ENCODE measurements around the gene EPHB4.

The EPHB4 gene

GRCh38 chr7:100836812-100837098 lies 9.4 kb upstream of the EPHB4 start:
- no peaks in the 10 kb centered on the region for H3K4me1 ChIP-seq (ENCODE audit: low read depth, poor library complexity, severe bottlenecking)
- H3K4me3 ChIP-seq (IDR thresholded peaks at IDR 0.05; ENCODE audit: insufficient read depth, low read depth, low read length): no peak overlapping the region
- TF ChIP-seq CTCF (conservative IDR thresholded peaks at IDR 0.05; ENCODE audit: low read depth, low read length): no peak
- 0 out of 2 replicates have a peak overlapping the region, but pooled peaks have one; percentile 12 for H3K4me2 ChIP-seq
- no peaks in the 10 kb centered on the region for H4K20me1 ChIP-seq (ENCODE audit: insufficient read depth)
- H2AFZ ChIP-seq (ENCODE audit: low read depth): peak overlapping the region; percentile 76
- H3K27me3 ChIP-seq (ENCODE audit: insufficient read depth, low read depth): peaks cover 12% of the 10 kb centered on the region; the same call in 1 of the 2 replicates
- no peaks in the 10 kb centered on the region for H3K79me2 ChIP-seq (ENCODE audit: insufficient read depth, low read depth)
- H3K27ac ChIP-seq: no peak overlapping the region
- no peak overlapping the region for H3K9ac ChIP-seq
- H3K36me3 ChIP-seq (ENCODE audit: insufficient read depth): no peaks in the 10 kb centered on the region

GRCh38 chr7:100835903-100836811 lies 8.8 kb upstream of the EPHB4 start:
- Histone ChIP-seq H3K9ac (no peak overlapping the region), H2AFZ (ENCODE audit: low read depth) (no peak overlapping the region), H3K4me3 (IDR thresholded peaks at IDR 0.05; ENCODE audit: insufficient read depth, low read depth, low read length) (no peak overlapping the region), H4K20me1 (ENCODE audit: insufficient read depth) (no peaks in the 10 kb centered on the region), H3K4me2 (no peak overlapping the region), H3K27me3 (ENCODE audit: insufficient read depth, low read depth) (peaks cover 17% of the 10 kb centered on the region; the same call in 1 of the 2 replicates), H3K36me3 (ENCODE audit: insufficient read depth) (no peaks in the 10 kb centered on the region), H3K79me2 (ENCODE audit: insufficient read depth, low read depth) (no peaks in the 10 kb centered on the region), H3K4me1 (ENCODE audit: low read depth, poor library complexity, severe bottlenecking) (no peaks in the 10 kb centered on the region), H3K27ac (no peak overlapping the region)
- no peak for TF ChIP-seq CTCF (conservative IDR thresholded peaks at IDR 0.05; ENCODE audit: low read depth, low read length)

- no peak overlapping the region for H3K4me3 ChIP-seq (IDR thresholded peaks at IDR 0.05; ENCODE audit: insufficient read depth, low read depth, low read length)
Measured at GRCh38 chr7:100832281-100832633, 4.9 kb upstream of the EPHB4 start.

GRCh38 chr7:100830396-100830795 lies 3.1 kb upstream of the EPHB4 start:
- H3K27me3 ChIP-seq (ENCODE audit: insufficient read depth, low read depth): peaks cover 65% of the 10 kb centered on the region
- no peak overlapping the region for H3K4me2 ChIP-seq
- TF ChIP-seq CTCF (conservative IDR thresholded peaks at IDR 0.05; ENCODE audit: low read depth, low read length): no peak
- no peaks in the 10 kb centered on the region for H3K79me2 ChIP-seq (ENCODE audit: insufficient read depth, low read depth)
- no peaks in the 10 kb centered on the region for H4K20me1 ChIP-seq (ENCODE audit: insufficient read depth)
- no peak overlapping the region for H2AFZ ChIP-seq (ENCODE audit: low read depth)
- no peak overlapping the region for H3K9ac ChIP-seq
- H3K4me1 ChIP-seq (ENCODE audit: low read depth, poor library complexity, severe bottlenecking): no peaks in the 10 kb centered on the region
- H3K36me3 ChIP-seq (ENCODE audit: insufficient read depth): no peaks in the 10 kb centered on the region
- H3K4me3 ChIP-seq (IDR thresholded peaks at IDR 0.05; ENCODE audit: insufficient read depth, low read depth, low read length): no peak overlapping the region
- no peak overlapping the region for H3K27ac ChIP-seq

More at GRCh38 chr7:100832281-100832633, 4.9 kb upstream of the EPHB4 start:
- Histone ChIP-seq H2AFZ (ENCODE audit: low read depth) (no peak overlapping the region), H3K27ac (no peak overlapping the region), H3K9ac (no peak overlapping the region), H3K79me2 (ENCODE audit: insufficient read depth, low read depth) (no peaks in the 10 kb centered on the region), H3K36me3 (ENCODE audit: insufficient read depth) (no peaks in the 10 kb centered on the region), H4K20me1 (ENCODE audit: insufficient read depth) (no peaks in the 10 kb centered on the region), H3K27me3 (ENCODE audit: insufficient read depth, low read depth) (peaks cover 49% of the 10 kb centered on the region), H3K4me2 (no peak overlapping the region), H3K4me1 (ENCODE audit: low read depth, poor library complexity, severe bottlenecking) (no peaks in the 10 kb centered on the region)
- TF ChIP-seq CTCF (conservative IDR thresholded peaks at IDR 0.05; ENCODE audit: low read depth, low read length): no peak

Measured in KMS-11 (cell line).